Endothelial cell of umbilical vein (primary cell): ENCODE results near the gene CTNND2. TPM values are rescaled to one million over a fixed set of nuclear protein-coding genes. Genes with fewer than 3 reads are reported as not detected.

Experiments
- BruUV-seq: library from RNA; stranded (reverse); fragments of 400-500 nt; replicated peaks from 2 replicates; lab custom pipeline; 2021; lab: Mats Ljungman, UMichigan
- CTCF ChIA-PET: fragments of 300-600, 350-600 bp; sonication (Branson Sonifier 250); formaldehyde crosslinking; loops from one replicate; lab custom pipeline; 2021; ENCODE audit warnings: antibody characterized with exemption, inconsistent platforms; lab: Charles Lee
- POLR2A ChIA-PET: fragments of 300-600, 350-600 bp; sonication (Branson Sonifier 250); formaldehyde crosslinking; loops from one replicate; lab custom pipeline; 2021; ENCODE audit warnings: antibody characterized with exemption, inconsistent platforms; lab: Charles Lee
- DNase-seq: peaks from one replicate; pipeline ENCODE4 v3.0.0-alpha.2; 2011; ENCODE audit warnings: low read depth, low spot score
- FAIRE-seq: peaks from 2 replicates; lab custom pipeline; 2011; peaks lifted over from hg19 to GRCh38; lab: Jason Lieb, UNC
- H2AFZ ChIP-seq: 2 replicates; pipeline ENCODE4 v1.6.0; 2012; ENCODE audit warnings: low read depth, low read length, control low read depth, inconsistent platforms
- H3K27ac ChIP-seq: 2 replicates; pipeline ENCODE4 v1.5.1; 2011; ENCODE audit warnings: low read depth, mild to moderate bottlenecking, control low read depth, low read length, moderate library complexity; ENCODE audit not compliant: insufficient read depth
- H3K27me3 ChIP-seq, 2 experiments: 2 replicates each; pipeline versions ENCODE4 v1.6.0 to v1.6.1; 2011; ENCODE audit warnings: low read length in 2 of 2, mixed read lengths in 1 of 2; ENCODE audit not compliant: control insufficient read depth in 2 of 2, insufficient read depth in 2 of 2
- H3K36me3 ChIP-seq, 2 experiments: 2 replicates in 1 of 2; 3 replicates in 1 of 2; pipeline ENCODE4 v1.5.1; 2011; ENCODE audit warnings: low read length in 2 of 2, mild to moderate bottlenecking in 1 of 2, moderate library complexity in 1 of 2; ENCODE audit not compliant: control insufficient read depth in 2 of 2, insufficient read depth in 2 of 2; ENCODE audit errors: extremely low read depth in 1 of 2
- H3K4me1 ChIP-seq: 3 replicates; pipeline ENCODE4 v1.5.1; 2011; ENCODE audit warnings: mild to moderate bottlenecking, low read length; ENCODE audit not compliant: control insufficient read depth, insufficient read depth; ENCODE audit errors: extremely low read depth
- H3K4me2 ChIP-seq: 2 replicates; pipeline ENCODE4 v1.6.1; 2011; ENCODE audit warnings: low read length, control low read depth, mixed read lengths; ENCODE audit not compliant: insufficient read depth
- H3K4me3 ChIP-seq, 3 experiments: fragments of 200-600 bp in 1 of 3; sonication (generic), shearing (Covaris generic) in 1 of 3; replicated peaks in 1 of 3; 2 replicates each; pipeline ENCODE4 v1.5.1; 2011 to 2016; ENCODE audit warnings: control low read depth in 3 of 3, low read length in 3 of 3, mild to moderate bottlenecking in 2 of 3, inconsistent platforms in 1 of 3, low read depth in 1 of 3, moderate library complexity in 1 of 3; ENCODE audit not compliant: insufficient read depth in 1 of 3
- H3K79me2 ChIP-seq: 2 replicates; pipeline ENCODE4 v1.6.0; 2012; ENCODE audit warnings: low read length, inconsistent platforms; ENCODE audit not compliant: control insufficient read depth, insufficient read depth
- H3K9ac ChIP-seq: replicated peaks from 2 replicates; pipeline ENCODE3; 2011; ENCODE audit warnings: low read length, control low read depth; ENCODE audit not compliant: insufficient read depth; ENCODE audit errors: extremely low read depth
- H3K9me1 ChIP-seq: replicated peaks from 3 replicates; pipeline ENCODE4 v1.6.0; 2011; ENCODE audit warnings: mild to moderate bottlenecking, low read length; ENCODE audit not compliant: control insufficient read depth, insufficient read depth; ENCODE audit errors: extremely low read depth
- H3K9me3 ChIP-seq: replicated peaks from 2 replicates; pipeline ENCODE4 v1.5.1; 2012; ENCODE audit warnings: low read length, inconsistent platforms; ENCODE audit not compliant: control insufficient read depth, insufficient read depth
- H4K20me1 ChIP-seq: replicated peaks from 2 replicates; pipeline ENCODE3; 2011; ENCODE audit warnings: mild to moderate bottlenecking, low read length; ENCODE audit not compliant: control insufficient read depth, insufficient read depth; ENCODE audit errors: extremely low read depth
- EZH2 ChIP-seq: IDR thresholded peaks from 2 replicates; pipeline ENCODE4 v1.6.1; 2012; ENCODE audit warnings: borderline replicate concordance, low read depth, mild to moderate bottlenecking, moderate library complexity, low read length, inconsistent platforms; ENCODE audit not compliant: severe bottlenecking
- FOS ChIP-seq: IDR thresholded peaks from 2 replicates; pipeline ENCODE4 v1.6.1; 2011; ENCODE audit warnings: mild to moderate bottlenecking, low read length, moderate library complexity, borderline replicate concordance; ENCODE audit not compliant: insufficient read depth
- GATA2 ChIP-seq: IDR thresholded peaks from 2 replicates; pipeline ENCODE4 v1.7.0; 2011; ENCODE audit warnings: low read depth, mild to moderate bottlenecking, moderate library complexity, mixed read lengths, low read length; ENCODE audit not compliant: insufficient read length, insufficient read depth
- JUN ChIP-seq: IDR thresholded peaks from 2 replicates; pipeline ENCODE4 v1.6.1; 2011; ENCODE audit warnings: borderline replicate concordance, low read depth; ENCODE audit not compliant: insufficient read length, insufficient read depth
- MYC ChIP-seq: IDR thresholded peaks from one replicate; pipeline ENCODE4 v1.6.1; 2011; ENCODE audit warnings: mild to moderate bottlenecking, low read depth, low read length
- POLR2A ChIP-seq: IDR thresholded peaks from 2 replicates; pipeline ENCODE4 v1.6.1; 2012; ENCODE audit warnings: low read depth, mild to moderate bottlenecking, control low read depth, low read length
- POLR2AphosphoS5 ChIP-seq: IDR thresholded peaks from 2 replicates; pipeline ENCODE4 v1.6.1; 2012; ENCODE audit warnings: low read depth, mild to moderate bottlenecking, control low read depth, low read length, moderate library complexity; ENCODE audit not compliant: insufficient read depth
- dilution Hi-C: fragments of 300-500 bp; cut with MboI; formaldehyde crosslinking; loops from one replicate; pipeline ENCODE4 v1.15.0; 2019; ENCODE audit warnings: low sequenced_read_pairs; ENCODE audit not compliant: extremely low pct_ligation_motif_present
- intact Hi-C: fragments of 100-400 bp; cut with micrococcal nuclease; formaldehyde crosslinking; loops from one replicate; pipeline ENCODE4 v1.10.0; 2022
- polyA plus RNA-seq, 4 experiments: library from polyadenylated mRNA; depleted of rRNA in 3 of 4; stranded (reverse) in 3 of 4; unstranded in 1 of 4; fragments of >200 nt; gene quantifications; 2 replicates each; pipeline versions ENCODE4 v1.2.1 to v1.2.3, GENCODE V29; 2011 to 2012; ENCODE audit warnings: missing spikeins in 1 of 4
- total RNA-seq: library from RNA; stranded (reverse); gene quantifications from 2 replicates; pipeline ENCODE4 v1.2.3, GENCODE V29; 2021
- TF ChIP-seq, protein P1 (sequence below), 2 donors: IDR thresholded peaks; 1 replicate in 1 of 2; 2 replicates in 1 of 2; pipeline ENCODE4 v1.5.1; 2011; ENCODE audit warnings: low read length in 2 of 2, mild to moderate bottlenecking in 2 of 2, moderate library complexity in 2 of 2, control low read depth in 1 of 2, inconsistent platforms in 1 of 2, low read depth in 1 of 2; ENCODE audit not compliant: insufficient read depth in 1 of 2; ENCODE audit errors: extremely low read depth in 1 of 2
- TF ChIP-seq, protein P2 (sequence below): IDR thresholded peaks from 2 replicates; pipeline ENCODE4 v1.6.1; 2011; ENCODE audit not compliant: insufficient read depth, insufficient read length

The CTNND2 gene
- total and polyA plus RNA-seq, 2 donors (not counting 3 experiments of a cell fraction or from before 2014, with no cell fraction given), result not detected

- Histone ChIP-seq H3K9ac (no peak overlapping the region), H3K9me3 (no peaks in the 10 kb centered on the region), H3K79me2 (no peaks in the 10 kb centered on the region), H3K36me3 (no peaks in the 10 kb centered on the region), H3K4me2 (no peak overlapping the region), H4K20me1 (no peaks in the 10 kb centered on the region), H3K4me1 (no peaks in the 10 kb centered on the region), H3K9me1 (no peaks in the 10 kb centered on the region), H3K27ac (no peak overlapping the region), H3K27me3 (no peaks in the 10 kb centered on the region), H3K4me3 (no peak overlapping the region), H2AFZ (no peak overlapping the region)
- POLR2A ChIA-PET, result no interaction called here
- dilution Hi-C loops, result no loop called here
- intact Hi-C loops, result no loop called here
- CTCF ChIA-PET, result no interaction called here
- DNase-seq (no peak), FAIRE-seq (no peak)
- BruUV-seq, result no TSS peak
- TF ChIP-seq GATA2 (no peak), JUN (no peak), POLR2AphosphoS5 (no peak), FOS (no peak), EZH2 (no peak), MYC (no peak), POLR2A (no peak)
- TF ChIP-seq, protein P1, sequence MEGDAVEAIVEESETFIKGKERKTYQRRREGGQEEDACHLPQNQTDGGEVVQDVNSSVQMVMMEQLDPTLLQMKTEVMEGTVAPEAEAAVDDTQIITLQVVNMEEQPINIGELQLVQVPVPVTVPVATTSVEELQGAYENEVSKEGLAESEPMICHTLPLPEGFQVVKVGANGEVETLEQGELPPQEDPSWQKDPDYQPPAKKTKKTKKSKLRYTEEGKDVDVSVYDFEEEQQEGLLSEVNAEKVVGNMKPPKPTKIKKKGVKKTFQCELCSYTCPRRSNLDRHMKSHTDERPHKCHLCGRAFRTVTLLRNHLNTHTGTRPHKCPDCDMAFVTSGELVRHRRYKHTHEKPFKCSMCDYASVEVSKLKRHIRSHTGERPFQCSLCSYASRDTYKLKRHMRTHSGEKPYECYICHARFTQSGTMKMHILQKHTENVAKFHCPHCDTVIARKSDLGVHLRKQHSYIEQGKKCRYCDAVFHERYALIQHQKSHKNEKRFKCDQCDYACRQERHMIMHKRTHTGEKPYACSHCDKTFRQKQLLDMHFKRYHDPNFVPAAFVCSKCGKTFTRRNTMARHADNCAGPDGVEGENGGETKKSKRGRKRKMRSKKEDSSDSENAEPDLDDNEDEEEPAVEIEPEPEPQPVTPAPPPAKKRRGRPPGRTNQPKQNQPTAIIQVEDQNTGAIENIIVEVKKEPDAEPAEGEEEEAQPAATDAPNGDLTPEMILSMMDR (IDR thresholded peaks at IDR 0.05; ENCODE audit: extremely low read depth in 1 of 2, insufficient read depth in 1 of 2, low read depth in 1 of 2, low read length in 2 of 2), result no peak
- TF ChIP-seq, protein P2, sequence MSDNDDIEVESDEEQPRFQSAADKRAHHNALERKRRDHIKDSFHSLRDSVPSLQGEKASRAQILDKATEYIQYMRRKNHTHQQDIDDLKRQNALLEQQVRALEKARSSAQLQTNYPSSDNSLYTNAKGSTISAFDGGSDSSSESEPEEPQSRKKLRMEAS, result no peak
Measured at GRCh38 chr5:11443831-11444230, 460.4 kb downstream of the CTNND2 start.
